ENCODE measurements around the gene ZNF326. TPM values are rescaled to one million over a fixed set of nuclear protein-coding genes. Genes with fewer than 3 reads are reported as not detected.

The ZNF326 gene
- total and polyA plus RNA-seq, 10 of the 15 experiments (the other 5 are each of a cell fraction or from before 2014, with no cell fraction given) = 7.1 to 29.4 (median 21.9) TPM

DNA sequence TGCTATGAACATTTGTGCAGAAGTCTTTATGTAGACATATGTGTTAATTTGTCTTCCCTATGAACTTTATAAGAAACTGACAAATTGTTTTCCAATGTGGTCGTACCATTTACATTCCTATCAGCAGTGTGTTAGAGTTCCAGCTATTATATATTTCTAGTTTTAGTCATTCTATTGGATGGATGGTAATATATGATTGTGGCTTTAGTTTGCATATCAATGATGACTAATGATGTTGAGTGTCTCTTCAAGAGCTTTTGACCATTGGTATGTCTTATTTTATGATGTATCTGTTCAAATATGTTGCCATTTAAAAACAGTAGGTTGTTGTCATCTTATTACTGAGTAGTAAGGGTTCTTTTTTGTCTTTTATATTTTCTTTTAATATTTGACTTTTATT, 16.2 kb upstream of the ZNF326 start (continued):
- no peak for TF ChIP-seq ZNF592 (IDR thresholded peaks at IDR 0.05)
- TF ChIP-seq, protein P1, sequence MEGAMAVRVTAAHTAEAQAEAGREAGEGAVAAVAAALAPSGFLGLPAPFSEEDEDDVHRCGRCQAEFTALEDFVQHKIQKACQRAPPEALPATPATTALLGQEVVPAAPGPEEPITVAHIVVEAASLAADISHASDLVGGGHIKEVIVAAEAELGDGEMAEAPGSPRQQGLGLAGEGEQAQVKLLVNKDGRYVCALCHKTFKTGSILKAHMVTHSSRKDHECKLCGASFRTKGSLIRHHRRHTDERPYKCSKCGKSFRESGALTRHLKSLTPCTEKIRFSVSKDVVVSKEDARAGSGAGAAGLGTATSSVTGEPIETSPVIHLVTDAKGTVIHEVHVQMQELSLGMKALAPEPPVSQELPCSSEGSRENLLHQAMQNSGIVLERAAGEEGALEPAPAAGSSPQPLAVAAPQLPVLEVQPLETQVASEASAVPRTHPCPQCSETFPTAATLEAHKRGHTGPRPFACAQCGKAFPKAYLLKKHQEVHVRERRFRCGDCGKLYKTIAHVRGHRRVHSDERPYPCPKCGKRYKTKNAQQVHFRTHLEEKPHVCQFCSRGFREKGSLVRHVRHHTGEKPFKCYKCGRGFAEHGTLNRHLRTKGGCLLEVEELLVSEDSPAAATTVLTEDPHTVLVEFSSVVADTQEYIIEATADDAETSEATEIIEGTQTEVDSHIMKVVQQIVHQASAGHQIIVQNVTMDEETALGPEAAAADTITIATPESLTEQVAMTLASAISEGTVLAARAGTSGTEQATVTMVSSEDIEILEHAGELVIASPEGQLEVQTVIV (IDR thresholded peaks at IDR 0.05; ENCODE audit: borderline replicate concordance, partially characterized antibody) = no peak

- Histone ChIP-seq H3K4me3 (no peak overlapping the region), H4K20me1 (ENCODE audit: control insufficient read depth, insufficient read depth) (no peaks in the 10 kb centered on the region), H3K79me2 (ENCODE audit: control insufficient read depth, insufficient read depth, low read length) (no peaks in the 10 kb centered on the region), H2AFZ (ENCODE audit: control insufficient read depth, low read depth, low read length) (no peak overlapping the region), H3K4me1 (ENCODE audit: control insufficient read depth, insufficient read depth, low read length) (no peaks in the 10 kb centered on the region), H3K36me3 (ENCODE audit: control insufficient read depth in 2 of 2, insufficient read depth in 2 of 2, low read length in 1 of 2) (no peaks in the 10 kb centered on the region), H3K27me3 (replicated peaks in 1 of 2; ENCODE audit: control insufficient read depth in 2 of 2, insufficient read depth in 2 of 2, low read length in 1 of 2) (no peaks in the 10 kb centered on the region), H3K9me3 (replicated peaks; ENCODE audit: control insufficient read depth, insufficient read depth, low read length) (no peaks in the 10 kb centered on the region), H3K9ac (ENCODE audit: control insufficient read depth, insufficient read depth, low read length) (no peak overlapping the region), H3K4me2 (ENCODE audit: control insufficient read depth, insufficient read depth) (no peak overlapping the region), H3K27ac (ENCODE audit: control insufficient read depth, insufficient read depth) (no peak overlapping the region)
- ATAC-seq (no peak), DNase-seq (ENCODE audit: low read depth, low spot score) (no peak), FAIRE-seq (no peak)
- CTCF ChIA-PET = interaction anchor here (1.1 kb wide), 1 partner anchor 9 kb away, joined by 5 read pairs; no protein-coding TSS in a partner anchor
- BruUV-seq (replicated peaks) = no TSS peak
- intact Hi-C loops (cut with micrococcal nuclease; ENCODE audit: unreplicated experiment) (no loop called here), in situ Hi-C loops (cut with MboI) (loop anchor here (25.0 kb wide), 2 partner anchors 343 to 468 kb away; partner anchors contain the start of genes LRRC8B and LRRC8C)
- SMC1A ChIA-PET (ENCODE audit: uncharacterized antibody, unreplicated experiment) = no interaction called here
- RAD21 ChIA-PET (ENCODE audit: unreplicated experiment) = no interaction called here
- 48% methylated on average over 4 of the region's 4 CpGs for WGBS (ENCODE audit: insufficient coverage, insufficient replicate concordance, low lambda C conversion rate, missing lambda C conversion rate)
- POLR2A ChIA-PET = no interaction called here
- no peak for TF ChIP-seq EP300 (IDR thresholded peaks at IDR 0.05; ENCODE audit: borderline replicate concordance in 1 of 2, control insufficient read depth in 1 of 2, low read depth in 2 of 2, low read length in 2 of 2)
- no peak for TF ChIP-seq CREM (IDR thresholded peaks at IDR 0.05; ENCODE audit: low read depth)
- TF ChIP-seq STAT3 (IDR thresholded peaks at IDR 0.05; ENCODE audit: low read depth, low read length) = no peak
- no peak for TF ChIP-seq GABPA (IDR thresholded peaks at IDR 0.05; ENCODE audit: low read depth)
- no peak for TF ChIP-seq SKIL (IDR thresholded peaks at IDR 0.05; ENCODE audit: low read depth, poor library complexity, severe bottlenecking)
- no peak for TF ChIP-seq NFYB (IDR thresholded peaks at IDR 0.05; ENCODE audit: insufficient read depth, low read depth, low read length)
- TF ChIP-seq MEF2B (IDR thresholded peaks at IDR 0.05; ENCODE audit: partially characterized antibody, poor library complexity, severe bottlenecking) = no peak
- TF ChIP-seq PAX8 (IDR thresholded peaks at IDR 0.05) = no peak
- no peak for TF ChIP-seq RAD21 (IDR thresholded peaks at IDR 0.05; ENCODE audit: insufficient read depth, low read depth, low read length)
- no peak for TF ChIP-seq RFX5 (IDR thresholded peaks at IDR 0.05; ENCODE audit: low read depth, low read length)
These were observed 14.3 kb upstream of the ZNF326 start for GRCh38 chr1:89980605-89981004.
